HepG2 (cell line): ENCODE data around the gene MMS19. TPM values are rescaled to one million over a fixed set of nuclear protein-coding genes. Genes with fewer than 3 reads are reported as not detected.

Experiments used
- ATAC-seq: fragments of 200-7000 bp; cut with Tn5 transposase; 3 replicates; pipeline ENCODE4 v1.9.1; 2020; ENCODE audit warnings: mild to moderate bottlenecking, moderate library complexity
- BruUV-seq: library from RNA; stranded (reverse); fragments of 400-500 nt; replicated peaks from 2 replicates; lab custom pipeline; 2021; lab: Mats Ljungman, UMichigan
- CTCF ChIA-PET: fragments of 300-600 bp; formaldehyde crosslinking; extraction: SDS; loops from one replicate; lab custom pipeline; 2021; ENCODE audit warnings: low total read pairs, inconsistent platforms, low intra/inter-chr PET ratio; lab: Yijun Ruan, JAX
- POLR2A ChIA-PET: fragments of 350-600 bp; sonication (Branson Sonifier 250); formaldehyde crosslinking; loops from one replicate; lab custom pipeline; 2020; ENCODE audit warnings: antibody characterized with exemption, inconsistent platforms; lab: Yijun Ruan, JAX
- DNase-seq: peaks from one replicate; pipeline ENCODE4 v3.0.0-alpha.2; 2015; ENCODE audit warnings: low spot score
- FAIRE-seq: peaks from 3 replicates; lab custom pipeline; 2011; peaks lifted over from hg19 to GRCh38; lab: Jason Lieb, UNC
- H2AFZ ChIP-seq: one replicate; pipeline ENCODE4 v1.6.1; 2011; ENCODE audit warnings: low read length, inconsistent platforms
- H3K27ac ChIP-seq: fragments of 300-600 bp; 3 replicates; pipeline ENCODE4 v1.8.0; 2011; ENCODE audit warnings: mixed run types, mild to moderate bottlenecking, mixed read lengths, low read length, inconsistent platforms; ENCODE audit not compliant: insufficient read depth; ENCODE audit errors: extremely low read length
- H3K27me3 ChIP-seq, 2 experiments: fragments of 200-600 bp in 1 of 2; 2 replicates in 1 of 2; 3 replicates in 1 of 2; pipeline versions ENCODE4 v1.6.0 to v1.8.0; 2011; ENCODE audit warnings: low read length in 2 of 2, mild to moderate bottlenecking in 2 of 2, moderate library complexity in 2 of 2, inconsistent platforms in 1 of 2; ENCODE audit not compliant: insufficient read depth in 2 of 2, control insufficient read depth in 1 of 2
- H3K36me3 ChIP-seq, 2 experiments: fragments of 200-600 bp in 1 of 2; replicated peaks in 1 of 2; 2 replicates in 1 of 2; 3 replicates in 1 of 2; pipeline versions ENCODE4 v1.5.1 to v1.8.0; 2011; ENCODE audit warnings: low read length in 2 of 2, inconsistent platforms in 1 of 2; ENCODE audit not compliant: insufficient read depth in 2 of 2, control insufficient read depth in 1 of 2
- H3K4me1 ChIP-seq: 2 replicates; pipeline ENCODE4 v1.5.1; 2012; ENCODE audit warnings: low read length, inconsistent platforms; ENCODE audit not compliant: insufficient read depth
- H3K4me2 ChIP-seq: 2 replicates; pipeline ENCODE4 v1.6.0; 2011; ENCODE audit warnings: low read depth, low read length, inconsistent platforms
- H3K4me3 ChIP-seq, 3 experiments: fragments of 200-600 bp in 1 of 3; sonication (generic), shearing (Covaris generic) in 1 of 3; replicated peaks in 1 of 3; 2 replicates each; pipeline ENCODE4 v1.5.1; 2011 to 2016; ENCODE audit warnings: low read length in 3 of 3, inconsistent platforms in 2 of 3, low read depth in 2 of 3, mild to moderate bottlenecking in 2 of 3, control low read depth in 1 of 3, mixed read lengths in 1 of 3; ENCODE audit not compliant: insufficient read depth in 1 of 3
- H3K79me2 ChIP-seq: one replicate; pipeline ENCODE4 v1.6.1; 2011; ENCODE audit warnings: low read length, inconsistent platforms; ENCODE audit not compliant: insufficient read depth
- H3K9ac ChIP-seq: 2 replicates; pipeline ENCODE4 v1.6.0; 2011; ENCODE audit warnings: mild to moderate bottlenecking, low read depth, low read length, inconsistent platforms; ENCODE audit not compliant: insufficient read depth
- H3K9me3 ChIP-seq: 2 replicates; pipeline ENCODE4 v1.5.1; 2012; ENCODE audit warnings: mild to moderate bottlenecking, low read length
- H4K20me1 ChIP-seq: 2 replicates; pipeline ENCODE4 v1.6.0; 2011; ENCODE audit warnings: inconsistent platforms, mild to moderate bottlenecking, low read length, moderate library complexity; ENCODE audit not compliant: insufficient read depth
- AGO2 ChIP-seq: fragments of 200-400 bp; formaldehyde crosslinking; optimal IDR thresholded peaks from 2 replicates; pipeline ENCODE3; 2017; ENCODE audit warnings: mild to moderate bottlenecking, low read depth, low read length, moderate library complexity
- FLYWCH1 ChIP-seq: sonication (generic); formaldehyde crosslinking; IDR thresholded peaks from 2 replicates; pipeline ENCODE4 v1.8.1; 2023; ENCODE audit warnings: mild to moderate bottlenecking, missing genetic modification reagents
- MXD4 ChIP-seq: IDR thresholded peaks from 2 replicates; pipeline ENCODE4 v1.6.1; 2016; ENCODE audit warnings: mild to moderate bottlenecking, missing biosample characterization, missing genetic modification reagents
- MYNN ChIP-seq: sonication (generic); formaldehyde crosslinking; IDR thresholded peaks from 2 replicates; pipeline ENCODE4 v1.4.0; 2020; ENCODE audit warnings: mild to moderate bottlenecking, low read depth, missing genetic modification reagents
- NR1H2 ChIP-seq: sonication (generic); formaldehyde crosslinking; IDR thresholded peaks from 2 replicates; pipeline ENCODE4 v1.8.1; 2022; ENCODE audit warnings: low read depth, missing genetic modification reagents, borderline replicate concordance
- SCMH1 ChIP-seq: sonication (generic); formaldehyde crosslinking; IDR thresholded peaks from 2 replicates; pipeline ENCODE4 v1.9.0; 2021; ENCODE audit warnings: missing genetic modification reagents, mild to moderate bottlenecking, borderline replicate concordance
- SNAI1 ChIP-seq: sonication (generic); formaldehyde crosslinking; IDR thresholded peaks from 2 replicates; pipeline ENCODE4 v1.5.0; 2020; ENCODE audit warnings: mild to moderate bottlenecking, missing genetic modification reagents, borderline replicate concordance
- SNRNP70 ChIP-seq: fragments of 200-400 bp; formaldehyde crosslinking; IDR thresholded peaks from 2 replicates; pipeline ENCODE4 v1.6.1; 2017; ENCODE audit warnings: mild to moderate bottlenecking, low read depth, low read length, moderate library complexity
- ZFAT ChIP-seq: sonication (generic); formaldehyde crosslinking; conservative IDR thresholded peaks from 2 replicates; pipeline ENCODE4 v1.8.1; 2023; ENCODE audit warnings: missing genetic modification reagents, inconsistent platforms
- ZNF451 ChIP-seq: sonication (generic); formaldehyde crosslinking; IDR thresholded peaks from 2 replicates; pipeline ENCODE4 v1.5.0; 2020; ENCODE audit warnings: mild to moderate bottlenecking, missing genetic modification reagents
- ZNF674 ChIP-seq: sonication (generic); formaldehyde crosslinking; IDR thresholded peaks from 2 replicates; pipeline ENCODE4 v1.5.0; 2020; ENCODE audit warnings: low read depth, mild to moderate bottlenecking, missing genetic modification reagents
- ZNF850 ChIP-seq: sonication (generic); formaldehyde crosslinking; conservative IDR thresholded peaks from 2 replicates; pipeline ENCODE4 v1.9.0; 2021; ENCODE audit warnings: mild to moderate bottlenecking, missing genetic modification reagents
- WGBS: methylation state at CpG from one replicate; pipeline ENCODE4 v1.1.6; 2017; ENCODE audit warnings: low lambda C conversion rate; 5-methylcytosine and 5-hydroxymethylcytosine counted together
- in situ Hi-C: cut with HindIII; loops from 2 replicates; pipeline ENCODE4 v1.10.0; 2017; ENCODE audit warnings: low pct_unique_long_range_greater_than_20kb; ENCODE audit not compliant: extremely low pct_ligation_motif_present
- intact Hi-C: fragments of 100-400 bp; cut with micrococcal nuclease; formaldehyde crosslinking; loops from one replicate; pipeline ENCODE4 v1.10.0; 2022; ENCODE audit not compliant: unreplicated experiment
- polyA plus RNA-seq, 8 experiments: library from polyadenylated mRNA; depleted of rRNA in 3 of 8; stranded (reverse) in 7 of 8; unstranded in 1 of 8; fragments of >200 nt; fragmentation: Illumina TruSeq in 4 of 8; extraction: Trizol in 4 of 8; gene quantifications; 2 replicates each; pipeline versions ENCODE4 v1.2.1 to v1.2.3, GENCODE V29; 2011 to 2016; ENCODE audit warnings: low read depth in 4 of 8, missing spikeins in 1 of 8, mixed read lengths in 1 of 8; ENCODE audit not compliant: insufficient read depth in 1 of 8
- total RNA-seq, 5 experiments: library from RNA; depleted of rRNA; stranded (reverse); fragments of >200 nt; fragmentation: Illumina TruSeq; extraction: Trizol; gene quantifications; 2 replicates each; pipeline ENCODE4 v1.2.3, GENCODE V29; 2016; ENCODE audit warnings: low read depth in 1 of 5
- TF ChIP-seq, protein P1 (sequence below): sonication (generic); formaldehyde crosslinking; IDR thresholded peaks from 2 replicates; pipeline ENCODE4 v1.4.0; 2020; ENCODE audit warnings: missing genetic modification reagents
- TF ChIP-seq, protein P2 (sequence below): sonication (generic); formaldehyde crosslinking; IDR thresholded peaks from 2 replicates; pipeline ENCODE4 v1.9.0; 2021; ENCODE audit warnings: mild to moderate bottlenecking, missing genetic modification reagents
- TF ChIP-seq, protein P3 (sequence below): sonication (generic); formaldehyde crosslinking; IDR thresholded peaks from 2 replicates; pipeline ENCODE4 v1.4.0; 2020; ENCODE audit warnings: missing genetic modification reagents
- TF ChIP-seq, protein P4 (sequence below): IDR thresholded peaks from 2 replicates; pipeline ENCODE4 v1.6.1; 2012; ENCODE audit warnings: low read depth, low read length, improper control_type of control experiment

MMS19 gene
- total and polyA plus RNA-seq, 2 of the 13 experiments (the other 11 are each of a cell fraction or from before 2014, with no cell fraction given) = 76.4 to 107 TPM

DNA sequence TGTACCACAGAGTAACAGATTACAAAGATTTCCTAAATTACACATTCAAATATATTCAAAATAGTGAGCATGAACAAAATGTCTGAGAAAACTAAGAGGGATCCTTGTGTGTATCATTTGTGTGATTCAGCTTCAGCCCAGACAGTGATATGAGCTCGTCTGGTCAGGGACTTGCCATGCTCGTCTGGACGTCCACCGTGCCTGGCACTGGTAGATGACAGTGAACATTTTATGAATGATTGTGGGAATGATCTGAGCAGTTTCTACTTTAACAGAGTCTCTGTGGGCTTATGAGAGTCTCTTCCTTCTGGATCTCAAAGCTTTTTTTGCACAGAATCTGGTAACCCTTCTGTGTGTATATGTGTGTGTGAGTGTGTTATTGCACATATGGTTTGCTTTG lies 40.2 kb upstream of the MMS19 start:
- POLR2A ChIA-PET = no interaction called here
- H3K79me2 ChIP-seq = no peaks in the 10 kb centered on the region
- no peak for FAIRE-seq
- TF ChIP-seq, protein P1, sequence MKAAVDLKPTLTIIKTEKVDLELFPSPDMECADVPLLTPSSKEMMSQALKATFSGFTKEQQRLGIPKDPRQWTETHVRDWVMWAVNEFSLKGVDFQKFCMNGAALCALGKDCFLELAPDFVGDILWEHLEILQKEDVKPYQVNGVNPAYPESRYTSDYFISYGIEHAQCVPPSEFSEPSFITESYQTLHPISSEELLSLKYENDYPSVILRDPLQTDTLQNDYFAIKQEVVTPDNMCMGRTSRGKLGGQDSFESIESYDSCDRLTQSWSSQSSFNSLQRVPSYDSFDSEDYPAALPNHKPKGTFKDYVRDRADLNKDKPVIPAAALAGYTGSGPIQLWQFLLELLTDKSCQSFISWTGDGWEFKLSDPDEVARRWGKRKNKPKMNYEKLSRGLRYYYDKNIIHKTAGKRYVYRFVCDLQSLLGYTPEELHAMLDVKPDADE (CRISPR knock-in tag) = no peak
- TF ChIP-seq, protein P2, sequence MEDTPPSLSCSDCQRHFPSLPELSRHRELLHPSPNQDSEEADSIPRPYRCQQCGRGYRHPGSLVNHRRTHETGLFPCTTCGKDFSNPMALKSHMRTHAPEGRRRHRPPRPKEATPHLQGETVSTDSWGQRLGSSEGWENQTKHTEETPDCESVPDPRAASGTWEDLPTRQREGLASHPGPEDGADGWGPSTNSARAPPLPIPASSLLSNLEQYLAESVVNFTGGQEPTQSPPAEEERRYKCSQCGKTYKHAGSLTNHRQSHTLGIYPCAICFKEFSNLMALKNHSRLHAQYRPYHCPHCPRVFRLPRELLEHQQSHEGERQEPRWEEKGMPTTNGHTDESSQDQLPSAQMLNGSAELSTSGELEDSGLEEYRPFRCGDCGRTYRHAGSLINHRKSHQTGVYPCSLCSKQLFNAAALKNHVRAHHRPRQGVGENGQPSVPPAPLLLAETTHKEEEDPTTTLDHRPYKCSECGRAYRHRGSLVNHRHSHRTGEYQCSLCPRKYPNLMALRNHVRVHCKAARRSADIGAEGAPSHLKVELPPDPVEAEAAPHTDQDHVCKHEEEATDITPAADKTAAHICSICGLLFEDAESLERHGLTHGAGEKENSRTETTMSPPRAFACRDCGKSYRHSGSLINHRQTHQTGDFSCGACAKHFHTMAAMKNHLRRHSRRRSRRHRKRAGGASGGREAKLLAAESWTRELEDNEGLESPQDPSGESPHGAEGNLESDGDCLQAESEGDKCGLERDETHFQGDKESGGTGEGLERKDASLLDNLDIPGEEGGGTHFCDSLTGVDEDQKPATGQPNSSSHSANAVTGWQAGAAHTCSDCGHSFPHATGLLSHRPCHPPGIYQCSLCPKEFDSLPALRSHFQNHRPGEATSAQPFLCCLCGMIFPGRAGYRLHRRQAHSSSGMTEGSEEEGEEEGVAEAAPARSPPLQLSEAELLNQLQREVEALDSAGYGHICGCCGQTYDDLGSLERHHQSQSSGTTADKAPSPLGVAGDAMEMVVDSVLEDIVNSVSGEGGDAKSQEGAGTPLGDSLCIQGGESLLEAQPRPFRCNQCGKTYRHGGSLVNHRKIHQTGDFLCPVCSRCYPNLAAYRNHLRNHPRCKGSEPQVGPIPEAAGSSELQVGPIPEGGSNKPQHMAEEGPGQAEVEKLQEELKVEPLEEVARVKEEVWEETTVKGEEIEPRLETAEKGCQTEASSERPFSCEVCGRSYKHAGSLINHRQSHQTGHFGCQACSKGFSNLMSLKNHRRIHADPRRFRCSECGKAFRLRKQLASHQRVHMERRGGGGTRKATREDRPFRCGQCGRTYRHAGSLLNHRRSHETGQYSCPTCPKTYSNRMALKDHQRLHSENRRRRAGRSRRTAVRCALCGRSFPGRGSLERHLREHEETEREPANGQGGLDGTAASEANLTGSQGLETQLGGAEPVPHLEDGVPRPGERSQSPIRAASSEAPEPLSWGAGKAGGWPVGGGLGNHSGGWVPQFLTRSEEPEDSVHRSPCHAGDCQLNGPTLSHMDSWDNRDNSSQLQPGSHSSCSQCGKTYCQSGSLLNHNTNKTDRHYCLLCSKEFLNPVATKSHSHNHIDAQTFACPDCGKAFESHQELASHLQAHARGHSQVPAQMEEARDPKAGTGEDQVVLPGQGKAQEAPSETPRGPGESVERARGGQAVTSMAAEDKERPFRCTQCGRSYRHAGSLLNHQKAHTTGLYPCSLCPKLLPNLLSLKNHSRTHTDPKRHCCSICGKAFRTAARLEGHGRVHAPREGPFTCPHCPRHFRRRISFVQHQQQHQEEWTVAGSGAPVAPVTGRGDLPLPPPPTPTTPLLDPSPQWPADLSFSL = no peak
- TF ChIP-seq, protein P3, sequence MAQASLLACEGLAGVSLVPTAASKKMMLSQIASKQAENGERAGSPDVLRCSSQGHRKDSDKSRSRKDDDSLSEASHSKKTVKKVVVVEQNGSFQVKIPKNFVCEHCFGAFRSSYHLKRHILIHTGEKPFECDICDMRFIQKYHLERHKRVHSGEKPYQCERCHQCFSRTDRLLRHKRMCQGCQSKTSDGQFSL (CRISPR knock-in tag) = no peak
- TF ChIP-seq ZNF850 (no peak), ZNF674 (CRISPR knock-in tag) (no peak), ZNF451 (CRISPR knock-in tag) (no peak), FLYWCH1 (no peak), AGO2 (no peak), MXD4 (CRISPR knock-in tag) (no peak), ZFAT (CRISPR knock-in tag) (no peak), SNAI1 (CRISPR knock-in tag) (no peak), SCMH1 (CRISPR knock-in tag) (no peak), MYNN (no peak), SNRNP70 (no peak), NR1H2 (no peak)
- TF ChIP-seq, protein P4, sequence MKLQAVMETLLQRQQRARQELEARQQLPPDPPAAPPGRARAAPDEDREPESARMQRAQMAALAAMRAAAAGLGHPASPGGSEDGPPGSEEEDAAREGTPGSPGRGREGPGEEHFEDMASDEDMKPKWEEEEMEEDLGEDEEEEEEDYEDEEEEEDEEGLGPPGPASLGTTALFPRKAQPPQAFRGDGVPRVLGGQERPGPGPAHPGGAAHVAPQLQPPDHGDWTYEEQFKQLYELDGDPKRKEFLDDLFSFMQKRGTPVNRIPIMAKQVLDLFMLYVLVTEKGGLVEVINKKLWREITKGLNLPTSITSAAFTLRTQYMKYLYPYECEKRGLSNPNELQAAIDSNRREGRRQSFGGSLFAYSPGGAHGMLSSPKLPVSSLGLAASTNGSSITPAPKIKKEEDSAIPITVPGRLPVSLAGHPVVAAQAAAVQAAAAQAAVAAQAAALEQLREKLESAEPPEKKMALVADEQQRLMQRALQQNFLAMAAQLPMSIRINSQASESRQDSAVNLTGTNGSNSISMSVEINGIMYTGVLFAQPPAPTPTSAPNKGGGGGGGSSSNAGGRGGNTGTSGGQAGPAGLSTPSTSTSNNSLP = no peak

More for the DNA sequence above, 40.2 kb upstream of the MMS19 start:
- in situ Hi-C loops = no loop called here
- intact Hi-C loops = no loop called here
- H3K27me3 ChIP-seq = no peaks in the 10 kb centered on the region
- CTCF ChIA-PET = no interaction called here
- H3K9ac ChIP-seq = no peak overlapping the region
- WGBS = 82% methylated on average over 4 of the region's 4 CpGs
- no TSS peak for BruUV-seq
- H3K4me3 ChIP-seq = no peak overlapping the region
- H2AFZ ChIP-seq = no peak overlapping the region
- no peak overlapping the region for H3K4me2 ChIP-seq
- no peaks in the 10 kb centered on the region for H3K9me3 ChIP-seq
- DNase-seq (no peak), ATAC-seq (no peak)
- H3K36me3 ChIP-seq = no peaks in the 10 kb centered on the region
- no peak overlapping the region for H3K27ac ChIP-seq
- no peaks in the 10 kb centered on the region for H4K20me1 ChIP-seq
- H3K4me1 ChIP-seq = peaks cover 15% of the 10 kb centered on the region
